ENCODE data around the gene ADAM19.

Gene ADAM19

DNA sequence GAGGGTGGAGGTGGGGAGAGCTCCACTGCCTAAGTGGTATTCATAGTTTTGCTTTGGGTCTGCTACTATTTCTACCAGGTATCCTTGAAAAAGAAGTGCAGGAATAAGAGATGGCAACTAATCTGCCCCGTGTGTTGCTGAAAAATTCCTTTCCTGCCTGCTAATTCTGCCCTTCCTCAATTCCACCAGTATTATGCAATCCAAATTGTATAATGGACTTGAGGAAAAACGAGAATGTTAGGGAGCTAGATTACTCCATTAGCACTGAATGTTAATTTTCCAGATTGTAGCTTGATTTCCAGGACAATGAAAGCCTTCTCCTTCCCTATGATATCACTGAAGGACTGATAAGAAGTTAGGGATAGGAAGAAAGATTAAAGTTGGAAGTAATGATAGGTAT lies 16.9 kb downstream of the ADAM19 start:
- TF ChIP-seq, protein P1, sequence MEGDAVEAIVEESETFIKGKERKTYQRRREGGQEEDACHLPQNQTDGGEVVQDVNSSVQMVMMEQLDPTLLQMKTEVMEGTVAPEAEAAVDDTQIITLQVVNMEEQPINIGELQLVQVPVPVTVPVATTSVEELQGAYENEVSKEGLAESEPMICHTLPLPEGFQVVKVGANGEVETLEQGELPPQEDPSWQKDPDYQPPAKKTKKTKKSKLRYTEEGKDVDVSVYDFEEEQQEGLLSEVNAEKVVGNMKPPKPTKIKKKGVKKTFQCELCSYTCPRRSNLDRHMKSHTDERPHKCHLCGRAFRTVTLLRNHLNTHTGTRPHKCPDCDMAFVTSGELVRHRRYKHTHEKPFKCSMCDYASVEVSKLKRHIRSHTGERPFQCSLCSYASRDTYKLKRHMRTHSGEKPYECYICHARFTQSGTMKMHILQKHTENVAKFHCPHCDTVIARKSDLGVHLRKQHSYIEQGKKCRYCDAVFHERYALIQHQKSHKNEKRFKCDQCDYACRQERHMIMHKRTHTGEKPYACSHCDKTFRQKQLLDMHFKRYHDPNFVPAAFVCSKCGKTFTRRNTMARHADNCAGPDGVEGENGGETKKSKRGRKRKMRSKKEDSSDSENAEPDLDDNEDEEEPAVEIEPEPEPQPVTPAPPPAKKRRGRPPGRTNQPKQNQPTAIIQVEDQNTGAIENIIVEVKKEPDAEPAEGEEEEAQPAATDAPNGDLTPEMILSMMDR (IDR thresholded peaks at IDR 0.05): no peak
- H3K4me1 ChIP-seq (ENCODE audit: control insufficient read depth in 1 of 2, insufficient read depth in 1 of 2, low read depth in 1 of 2, low read length in 1 of 2): peaks cover 98 to 99% of the 10 kb centered on the region in 2 experiments
- H3K9me3 ChIP-seq: no peaks in the 10 kb centered on the region
- peak overlapping the region in 1 of 2 experiments; percentile 14 for H3K4me3 ChIP-seq (ENCODE audit: low read depth in 1 of 2, low read length in 1 of 2)
- peaks cover 50% of the 10 kb centered on the region for H3K36me3 ChIP-seq
- peak overlapping the region; percentile 54 for H3K27ac ChIP-seq
- no peaks in the 10 kb centered on the region for H3K27me3 ChIP-seq

DNA sequence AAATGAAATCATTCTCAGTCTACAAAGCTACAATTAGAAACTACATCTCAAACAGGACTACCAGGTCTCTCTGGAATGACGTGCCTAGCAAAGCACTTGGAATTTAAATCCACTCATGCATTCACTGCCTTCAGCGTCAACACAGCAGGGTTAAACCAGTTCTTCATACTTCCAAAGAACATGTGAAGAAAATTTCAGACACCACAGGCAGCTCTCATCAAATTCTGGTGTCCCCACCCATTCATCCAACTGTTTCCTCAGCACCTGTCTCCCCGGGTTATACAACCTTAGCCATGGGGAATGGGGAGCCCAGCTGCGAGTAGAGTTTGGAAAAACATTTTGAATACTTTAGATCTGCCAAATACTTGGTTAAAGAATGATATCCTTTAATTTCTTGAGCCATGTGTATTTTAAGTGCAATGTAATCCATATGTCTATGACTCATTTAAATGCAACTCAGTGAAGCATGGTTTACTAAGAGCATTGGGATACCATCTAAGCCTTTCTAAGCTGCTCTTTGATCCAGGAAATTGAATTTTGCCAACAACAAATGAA lies 17.5 kb downstream of the ADAM19 start:
- peaks cover 97 to 99% of the 10 kb centered on the region in 2 experiments for H3K4me1 ChIP-seq (ENCODE audit: control insufficient read depth in 1 of 2, insufficient read depth in 1 of 2, low read depth in 1 of 2, low read length in 1 of 2)

DNA sequence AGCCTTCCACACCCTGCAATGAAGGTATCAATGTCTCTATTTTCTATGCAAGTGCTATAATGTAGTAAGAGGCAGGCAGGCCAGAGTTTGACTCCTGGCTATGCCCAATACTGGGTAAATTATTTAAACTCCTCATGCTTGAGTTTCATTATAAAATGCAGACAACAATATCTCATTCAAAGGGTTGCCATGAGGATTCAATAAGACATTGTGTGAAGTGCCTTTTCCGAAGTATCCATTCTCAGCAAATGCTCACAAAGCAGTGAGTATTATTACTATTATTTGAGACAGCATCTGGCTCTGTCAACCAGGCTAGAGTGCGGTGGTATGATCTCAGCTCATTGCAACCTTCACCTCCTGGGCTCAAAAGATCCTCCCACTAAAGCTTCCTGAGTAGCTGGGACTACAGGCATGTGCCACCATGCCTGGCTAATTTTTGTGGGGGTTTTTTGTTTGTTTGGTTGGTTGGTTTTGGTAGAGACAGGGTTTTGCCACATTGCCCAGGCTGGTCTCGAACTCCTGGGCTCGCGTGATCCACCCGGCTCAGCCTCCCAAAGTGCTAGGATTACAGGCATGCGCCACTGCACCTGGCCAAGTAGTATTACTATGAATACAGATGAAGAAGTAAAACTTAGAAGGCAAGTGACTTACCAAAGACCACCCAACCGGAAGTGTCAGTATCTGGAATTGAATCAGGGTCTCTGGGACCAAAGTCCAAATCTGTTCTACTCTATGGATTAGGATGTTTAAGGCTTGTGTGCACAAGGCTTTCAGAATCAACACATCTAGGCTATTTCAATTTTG lies 18.8 kb downstream of the ADAM19 start:
- Histone ChIP-seq H3K27ac (peak overlapping the region; percentile 93), H3K9me3 (no peaks in the 10 kb centered on the region), H3K4me3 (ENCODE audit: low read depth in 1 of 2, low read length in 1 of 2) (no peak overlapping the region), H3K36me3 (peaks cover 31% of the 10 kb centered on the region), H3K4me1 (ENCODE audit: control insufficient read depth in 1 of 2, insufficient read depth in 1 of 2, low read depth in 1 of 2, low read length in 1 of 2) (peaks cover 86 to 87% of the 10 kb centered on the region in 2 experiments), H3K27me3 (no peaks in the 10 kb centered on the region)
- TF ChIP-seq, protein P1 (IDR thresholded peaks at IDR 0.05): no peak

More for the DNA sequence above, 17.5 kb downstream of the ADAM19 start:
- TF ChIP-seq, protein P1 (IDR thresholded peaks at IDR 0.05): no peak
- Histone ChIP-seq H3K27me3 (no peaks in the 10 kb centered on the region), H3K36me3 (peaks cover 44% of the 10 kb centered on the region), H3K27ac (peak overlapping the region; percentile 93), H3K9me3 (no peaks in the 10 kb centered on the region), H3K4me3 (ENCODE audit: low read depth in 1 of 2, low read length in 1 of 2) (no peak overlapping the region)

DNA sequence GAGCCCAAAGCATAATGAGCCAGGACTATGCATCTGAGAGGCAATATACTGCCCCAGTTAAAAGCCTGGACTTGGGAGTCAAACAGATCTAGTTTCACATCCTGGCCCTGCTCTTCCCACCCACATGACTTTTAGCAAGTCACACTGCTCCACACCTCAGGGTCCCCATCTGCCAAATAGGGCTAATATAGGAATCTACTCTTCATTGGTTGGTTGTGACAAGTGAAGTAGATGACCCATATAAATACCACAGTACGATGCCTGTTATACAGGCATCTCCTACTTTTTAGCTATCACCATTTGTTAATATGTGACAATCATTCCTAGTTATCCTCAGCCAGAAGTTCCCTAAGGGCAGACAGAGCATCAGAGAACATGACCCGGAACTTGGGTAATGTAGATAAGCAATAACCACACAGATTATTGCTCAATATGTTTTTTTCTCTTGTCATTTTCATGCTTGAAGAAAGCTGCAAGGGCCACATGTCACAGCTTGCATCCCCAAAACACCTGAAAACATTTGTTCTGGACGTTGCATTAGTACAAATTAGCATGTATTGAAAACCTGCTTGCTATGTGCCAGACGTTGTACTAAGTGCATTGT lies 20.4 kb downstream of the ADAM19 start:
- Histone ChIP-seq H3K9me3 (no peaks in the 10 kb centered on the region), H3K4me1 (ENCODE audit: control insufficient read depth in 1 of 2, insufficient read depth in 1 of 2, low read depth in 1 of 2, low read length in 1 of 2) (peaks cover 69 to 80% of the 10 kb centered on the region in 2 experiments), H3K27me3 (no peaks in the 10 kb centered on the region), H3K36me3 (peaks cover 21% of the 10 kb centered on the region), H3K27ac (peak overlapping the region; percentile 93), H3K4me3 (ENCODE audit: low read depth in 1 of 2, low read length in 1 of 2) (peak overlapping the region; percentile 22 to 49)
- TF ChIP-seq, protein P1 (IDR thresholded peaks at IDR 0.05): no peak

DNA sequence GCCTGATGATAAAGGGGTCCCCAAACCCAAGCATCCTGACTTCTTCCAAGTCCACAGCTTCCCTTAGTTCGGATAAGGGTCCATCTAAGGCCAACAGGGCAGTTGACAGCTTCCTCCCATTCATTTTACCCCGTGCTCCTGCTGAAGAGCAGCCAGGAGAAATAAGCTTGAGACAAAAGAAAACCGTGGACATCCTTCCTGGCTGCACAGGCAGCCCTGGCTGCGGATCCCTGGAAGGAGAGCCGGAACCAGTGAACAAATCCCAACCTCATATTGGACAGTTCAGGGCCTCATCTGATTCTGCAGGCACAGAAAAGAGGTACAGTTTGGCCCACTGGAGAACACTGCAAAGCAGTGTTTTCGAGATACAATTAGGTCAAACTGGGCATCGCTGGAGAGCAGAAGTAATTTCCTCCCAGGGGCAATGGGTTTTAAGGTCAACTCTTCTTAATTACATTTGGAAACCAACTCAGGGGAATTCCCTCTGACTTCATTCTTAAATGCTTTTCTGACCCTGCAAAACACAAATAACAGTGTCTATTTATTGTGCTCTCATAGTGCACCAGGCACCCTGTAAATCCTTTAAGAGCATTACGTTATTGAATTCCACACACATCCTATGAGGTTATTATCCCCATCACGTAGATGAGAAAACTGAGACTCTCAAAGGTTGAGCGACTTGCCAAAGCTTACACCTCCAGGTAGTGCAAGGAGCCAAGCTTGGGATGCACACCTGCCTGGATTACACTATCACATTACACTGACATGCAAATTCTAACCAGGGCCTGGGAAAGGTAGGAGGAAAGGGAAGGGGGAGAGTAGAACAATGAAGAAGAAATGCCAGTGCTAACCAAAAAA lies 21.2 kb downstream of the ADAM19 start:
- Histone ChIP-seq H3K4me1 (ENCODE audit: control insufficient read depth in 1 of 2, insufficient read depth in 1 of 2, low read depth in 1 of 2, low read length in 1 of 2) (peaks cover 62 to 81% of the 10 kb centered on the region in 2 experiments), H3K36me3 (peaks cover 21% of the 10 kb centered on the region), H3K27ac (peak overlapping the region; percentile 93), H3K27me3 (no peaks in the 10 kb centered on the region), H3K4me3 (ENCODE audit: low read depth in 1 of 2, low read length in 1 of 2) (peak overlapping the region; percentile 22 to 49), H3K9me3 (no peaks in the 10 kb centered on the region)
- TF ChIP-seq, protein P1 (IDR thresholded peaks at IDR 0.05): no peak
